GM23338 (cell line): ENCODE data around the gene CADPS2. TPM values are rescaled to one million over a fixed set of nuclear protein-coding genes. Genes with fewer than 3 reads are reported as not detected.
A peak's percentile ranks its signal among the peaks of the same experiment; 100 is the strongest.

ENCODE experiments used
- ATAC-seq: fragments of 200-7000 bp; cut with Tn5 transposase; 3 replicates; pipeline ENCODE4 v1.9.1; 2020
- DNase-seq: peaks from one replicate; pipeline ENCODE4 v3.0.0-alpha.2; 2015; ENCODE audit warnings: low spot score
- H2AFZ ChIP-seq: fragments of 200-600 bp; sonication (generic); 2 replicates; pipeline ENCODE4 v1.8.0; 2016; ENCODE audit warnings: antibody characterized with exemption, mild to moderate bottlenecking, moderate library complexity
- H3F3A ChIP-seq: fragments of 200-600 bp; sonication (generic); replicated peaks from 2 replicates; pipeline ENCODE4 v1.8.0; 2017; ENCODE audit warnings: antibody characterized with exemption, mixed run types, low read depth
- H3K27ac ChIP-seq: fragments of 200-600 bp; sonication (generic); 2 replicates; pipeline ENCODE4 v1.6.1; 2016; ENCODE audit warnings: low read depth
- H3K27me3 ChIP-seq: fragments of 200-600 bp; sonication (generic); 2 replicates; pipeline ENCODE4 v1.8.0; 2016; ENCODE audit warnings: mild to moderate bottlenecking, mixed run types, moderate library complexity; ENCODE audit not compliant: insufficient read depth
- H3K36me3 ChIP-seq: fragments of 200-600 bp; sonication (generic); 2 replicates; pipeline ENCODE4 v1.8.0; 2016; ENCODE audit warnings: mild to moderate bottlenecking; ENCODE audit not compliant: insufficient read depth
- H3K4me1 ChIP-seq: fragments of 200-600 bp; sonication (generic); 2 replicates; pipeline ENCODE4 v1.8.0; 2016; ENCODE audit warnings: mild to moderate bottlenecking, moderate library complexity; ENCODE audit not compliant: insufficient read depth
- H3K4me2 ChIP-seq: fragments of 200-600 bp; sonication (generic); 2 replicates; pipeline ENCODE4 v1.7.1; 2017; ENCODE audit warnings: mixed run types
- H3K4me3 ChIP-seq: fragments of 200-600 bp; sonication (generic); 2 replicates; pipeline ENCODE4 v1.6.1; 2016; ENCODE audit warnings: mixed run types
- H3K79me2 ChIP-seq: fragments of 200-600 bp; sonication (generic); replicated peaks from 2 replicates; pipeline ENCODE4 v1.8.0; 2017; ENCODE audit warnings: mild to moderate bottlenecking; ENCODE audit not compliant: insufficient read depth
- H3K9me2 ChIP-seq: fragments of 200-600 bp; sonication (generic); 2 replicates; pipeline ENCODE4 v1.8.0; 2017; ENCODE audit not compliant: insufficient read depth
- H4K20me1 ChIP-seq: fragments of 200-600 bp; sonication (generic); replicated peaks from 2 replicates; pipeline ENCODE4 v1.8.0; 2017; ENCODE audit warnings: mild to moderate bottlenecking; ENCODE audit not compliant: insufficient read depth
- H3K27ac Mint-ChIP-seq: 2 replicates; pipeline ENCODE4 v1.8.0; 2020; ENCODE audit warnings: inconsistent platforms, mild to moderate bottlenecking, moderate library complexity, mixed read lengths
- H3K27me3 Mint-ChIP-seq: 3 replicates; pipeline ENCODE4 v1.8.0; 2022; ENCODE audit warnings: low read depth, mild to moderate bottlenecking, moderate library complexity, mixed read lengths, inconsistent platforms; ENCODE audit not compliant: insufficient read depth, poor library complexity
- H3K36me3 Mint-ChIP-seq: 3 replicates; pipeline ENCODE4 v1.8.0; 2021; ENCODE audit warnings: low read depth, mild to moderate bottlenecking, inconsistent platforms, moderate library complexity, mixed read lengths
- H3K4me1 Mint-ChIP-seq: 3 replicates; pipeline ENCODE4 v1.8.0; 2020; ENCODE audit warnings: mild to moderate bottlenecking, inconsistent platforms, mixed read lengths
- H3K4me3 Mint-ChIP-seq: 3 replicates; pipeline ENCODE4 v1.8.0; 2021; ENCODE audit warnings: moderate library complexity, mild to moderate bottlenecking, inconsistent platforms, mixed read lengths
- H3K9me3 Mint-ChIP-seq: 3 replicates; pipeline ENCODE4 v1.8.0; 2020; ENCODE audit warnings: moderate library complexity, mild to moderate bottlenecking, inconsistent platforms, mixed read lengths
- CREB1 ChIP-seq: fragments of 250-450 bp; sonication (Bioruptor Pico); IDR thresholded peaks from 2 replicates; pipeline ENCODE4 v1.5.0; 2020; ENCODE audit warnings: low read depth, mild to moderate bottlenecking, moderate library complexity
- CTCF ChIP-seq, 2 experiments: fragments of 200-600 bp in 1 of 2; sonication (generic) in 1 of 2; conservative IDR thresholded peaks; 2 replicates each; pipeline versions ENCODE4 v1.5.1 to v1.6.1; 2016 to 2017; ENCODE audit warnings: antibody characterized with exemption in 2 of 2, low read depth in 2 of 2, mild to moderate bottlenecking in 2 of 2, moderate library complexity in 1 of 2
- ETS1 ChIP-seq: IDR thresholded peaks from 2 replicates; pipeline ENCODE4 v1.6.1; 2016; ENCODE audit warnings: antibody characterized with exemption
- EZH2phosphoT487 ChIP-seq: fragments of 200-600 bp; sonication (generic); IDR thresholded peaks from one replicate; pipeline ENCODE4 v1.8.1; 2018; ENCODE audit warnings: antibody characterized with exemption; ENCODE audit not compliant: unreplicated experiment
- NANOG ChIP-seq: IDR thresholded peaks from 2 replicates; pipeline ENCODE4 v1.6.1; 2016; ENCODE audit warnings: antibody characterized with exemption, borderline replicate concordance
- REST ChIP-seq: IDR thresholded peaks from one replicate; pipeline ENCODE4 v1.6.1; 2018; ENCODE audit warnings: antibody characterized with exemption; ENCODE audit not compliant: unreplicated experiment
- ZNF331 ChIP-seq: fragments of 250-450 bp; sonication (Bioruptor Pico); IDR thresholded peaks from 2 replicates; pipeline ENCODE4 v1.5.0; 2020; ENCODE audit warnings: low read depth, mild to moderate bottlenecking, moderate library complexity
- polyA plus RNA-seq: library from polyadenylated mRNA; unstranded; fragments of >200 nt; fragmentation: Nextera tagmentation; extraction: Ambion mirVana; gene quantifications from 2 replicates; pipeline ENCODE4 v1.2.1, GENCODE V29; 2016
- total RNA-seq: library from RNA; depleted of rRNA; stranded (reverse); fragments of >200 nt; shearing (Covaris generic); gene quantifications from 2 replicates; pipeline ENCODE4 v1.2.3, GENCODE V29; 2014

The CADPS2 gene
- total and polyA plus RNA-seq, 2 experiments from 2014 or later: 16.3 to 36.9 TPM

GRCh38 chr7:122298131-122298530, 588.1 kb downstream of the CADPS2 start:
- Mint-ChIP-seq H3K4me3 (no peak overlapping the region), H3K27ac (no peak overlapping the region), H3K36me3 (no peaks in the 10 kb centered on the region), H3K9me3 (no peaks in the 10 kb centered on the region), H3K4me1 (peaks cover 29% of the 10 kb centered on the region), H3K27me3 (peaks cover 50% of the 10 kb centered on the region)
- no peak for DNase-seq
- H3K4me1 ChIP-seq: peaks cover 28% of the 10 kb centered on the region
- H3K36me3 ChIP-seq: no peaks in the 10 kb centered on the region
- no peak for ATAC-seq
- peaks cover 3% of the 10 kb centered on the region; the same call in 1 of the 2 replicates for H4K20me1 ChIP-seq
- peak in 1 of 2 experiments; percentile 23; a peak in 2 of 4 replicates for TF ChIP-seq CTCF (conservative IDR thresholded peaks at IDR 0.05; ENCODE audit: low read depth in 2 of 2)
- no peak for TF ChIP-seq NANOG
- TF ChIP-seq ETS1: no peak
- peaks cover 20% of the 10 kb centered on the region; the same call in 1 of the 2 replicates for H3F3A ChIP-seq
- H3K4me3 ChIP-seq: no peak overlapping the region
- H3K4me2 ChIP-seq: no peak overlapping the region
- H3K79me2 ChIP-seq: no peaks in the 10 kb centered on the region
- no peak overlapping the region for H2AFZ ChIP-seq
- H3K27ac ChIP-seq: no peak overlapping the region
- H3K27me3 ChIP-seq: peaks cover 64% of the 10 kb centered on the region
- H3K9me2 ChIP-seq: no peaks in the 10 kb centered on the region

GRCh38 chr7:122291189-122291588, 595.1 kb downstream of the CADPS2 start:
- ATAC-seq (no peak), DNase-seq (no peak)
- no peak overlapping the region for H2AFZ ChIP-seq
- H3K27ac ChIP-seq: no peak overlapping the region
- no peaks in the 10 kb centered on the region for H3K27me3 ChIP-seq
- H3K4me3 ChIP-seq: no peak overlapping the region
- no peak overlapping the region for H3K4me3 Mint-ChIP-seq
- H3F3A ChIP-seq: no peaks in the 10 kb centered on the region
- H4K20me1 ChIP-seq: no peaks in the 10 kb centered on the region
- H3K4me1 ChIP-seq: no peaks in the 10 kb centered on the region
- no peak overlapping the region for H3K27ac Mint-ChIP-seq
- H3K36me3 Mint-ChIP-seq: peaks cover 10% of the 10 kb centered on the region; the same call in 2 of the 3 replicates
- peaks cover 1% of the 10 kb centered on the region for H3K27me3 Mint-ChIP-seq
- peaks cover 11% of the 10 kb centered on the region for H3K9me2 ChIP-seq
- H3K79me2 ChIP-seq: no peaks in the 10 kb centered on the region
- no peaks in the 10 kb centered on the region for H3K36me3 ChIP-seq
- H3K4me2 ChIP-seq: no peak overlapping the region
- H3K4me1 Mint-ChIP-seq: peaks cover 3% of the 10 kb centered on the region; the same call in 2 of the 3 replicates
- H3K9me3 Mint-ChIP-seq: peaks cover 25% of the 10 kb centered on the region
- no peak for TF ChIP-seq ZNF331
- TF ChIP-seq ETS1: no peak
- TF ChIP-seq REST: no peak
- no peak for TF ChIP-seq EZH2phosphoT487
- TF ChIP-seq CREB1: no peak
